Vagina (tissue), 2 donors: ENCODE data around the gene TMEM245. TPM values are rescaled to one million over a fixed set of nuclear protein-coding genes. Genes with fewer than 3 reads are reported as not detected.
A peak's percentile ranks its signal among the peaks of the same experiment; 100 is the strongest.

ENCODE experiments used
- DNase-seq, 2 donors: peaks; one replicate each; pipeline ENCODE4 v3.0.0-alpha.2; 2017; ENCODE audit errors: extremely low spot score in 2 of 2
- H3K27ac ChIP-seq: fragments of 200-600 bp; sonication (generic); one replicate; pipeline ENCODE4 v1.5.1; 2019
- H3K27me3 ChIP-seq: fragments of 200-600 bp; sonication (generic); one replicate; pipeline ENCODE4 v1.5.1; 2019
- H3K36me3 ChIP-seq, 2 donors: fragments of 200-600 bp; sonication (generic); one replicate each; pipeline ENCODE4 v1.5.1; 2017 to 2019
- H3K4me1 ChIP-seq: fragments of 200-600 bp; sonication (generic); one replicate; pipeline ENCODE4 v1.5.1; 2019
- H3K4me3 ChIP-seq, 2 donors: fragments of 200-600 bp; sonication (generic); 1 replicate in 1 of 2; 2 replicates in 1 of 2; pipeline ENCODE4 v1.5.1; 2016 to 2019
- H3K9me3 ChIP-seq: fragments of 200-600 bp; sonication (generic); one replicate; pipeline ENCODE4 v1.5.1; 2019
- POLR2A ChIP-seq, 2 donors: fragments of 450-650 bp; IDR thresholded peaks; one replicate each; pipeline ENCODE4 v1.6.1; 2017; ENCODE audit warnings: antibody characterized with exemption in 2 of 2, mild to moderate bottlenecking in 2 of 2, moderate library complexity in 2 of 2
- POLR2AphosphoS5 ChIP-seq, 2 donors: sonication (generic); formaldehyde crosslinking; IDR thresholded peaks; one replicate each; pipeline ENCODE4 v1.9.0; 2017; ENCODE audit warnings: antibody characterized with exemption in 2 of 2, mild to moderate bottlenecking in 2 of 2, low read depth in 1 of 2; ENCODE audit not compliant: insufficient read depth in 1 of 2
- intact Hi-C: fragments of 100-400 bp; cut with DNase I; formaldehyde crosslinking; loops from one replicate; pipeline ENCODE4 v1.15.1; 2023
- total RNA-seq: library from RNA; depleted of rRNA; stranded (reverse); fragments of >200 nt; gene quantifications from one replicate; pipeline ENCODE4 v1.2.3, GENCODE V29; 2016
- TF ChIP-seq, protein P1 (sequence below), 3 experiments: fragments of 450-650 bp in 2 of 3; fragments of 200-600 bp in 1 of 3; sonication (generic) in 1 of 3; IDR thresholded peaks; one replicate each; pipeline ENCODE4 v1.5.1; 2017 to 2019; ENCODE audit warnings: antibody characterized with exemption in 3 of 3, mild to moderate bottlenecking in 2 of 3, moderate library complexity in 2 of 3

Gene TMEM245
- total RNA-seq, 1 donor from 2014 or later, result 47.4 TPM

DNA sequence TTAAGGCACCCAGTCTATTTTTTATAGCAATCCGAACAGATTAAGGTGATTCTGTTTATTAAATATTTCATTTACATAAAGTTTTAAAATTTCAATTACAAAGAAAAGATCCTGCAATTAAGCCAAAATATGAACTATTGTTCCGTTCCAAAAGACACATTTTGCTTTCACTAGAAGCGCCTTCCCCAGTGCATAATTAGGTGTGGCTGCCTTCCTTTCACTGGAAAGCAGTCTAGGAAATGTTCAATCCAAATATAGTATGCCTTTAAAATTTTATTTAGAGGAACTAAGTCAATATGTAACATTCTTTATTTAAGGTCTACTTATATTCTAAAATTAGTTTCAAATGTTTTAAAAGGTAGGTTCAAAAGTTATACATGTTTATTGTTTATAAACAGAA, 114.1 kb downstream of the TMEM245 start:
- TF ChIP-seq POLR2A (IDR thresholded peaks at IDR 0.05) (no peak), POLR2AphosphoS5 (IDR thresholded peaks at IDR 0.05; ENCODE audit: insufficient read depth in 1 of 2, low read depth in 1 of 2) (peak in 1 of 2 donors; percentile 40)
- TF ChIP-seq, protein P1, sequence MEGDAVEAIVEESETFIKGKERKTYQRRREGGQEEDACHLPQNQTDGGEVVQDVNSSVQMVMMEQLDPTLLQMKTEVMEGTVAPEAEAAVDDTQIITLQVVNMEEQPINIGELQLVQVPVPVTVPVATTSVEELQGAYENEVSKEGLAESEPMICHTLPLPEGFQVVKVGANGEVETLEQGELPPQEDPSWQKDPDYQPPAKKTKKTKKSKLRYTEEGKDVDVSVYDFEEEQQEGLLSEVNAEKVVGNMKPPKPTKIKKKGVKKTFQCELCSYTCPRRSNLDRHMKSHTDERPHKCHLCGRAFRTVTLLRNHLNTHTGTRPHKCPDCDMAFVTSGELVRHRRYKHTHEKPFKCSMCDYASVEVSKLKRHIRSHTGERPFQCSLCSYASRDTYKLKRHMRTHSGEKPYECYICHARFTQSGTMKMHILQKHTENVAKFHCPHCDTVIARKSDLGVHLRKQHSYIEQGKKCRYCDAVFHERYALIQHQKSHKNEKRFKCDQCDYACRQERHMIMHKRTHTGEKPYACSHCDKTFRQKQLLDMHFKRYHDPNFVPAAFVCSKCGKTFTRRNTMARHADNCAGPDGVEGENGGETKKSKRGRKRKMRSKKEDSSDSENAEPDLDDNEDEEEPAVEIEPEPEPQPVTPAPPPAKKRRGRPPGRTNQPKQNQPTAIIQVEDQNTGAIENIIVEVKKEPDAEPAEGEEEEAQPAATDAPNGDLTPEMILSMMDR (IDR thresholded peaks at IDR 0.05), result no peak
- no peak for DNase-seq
- intact Hi-C loops, result no loop called here
- Histone ChIP-seq H3K9me3 (peaks cover 10% of the 10 kb centered on the region), H3K4me3 (no peak overlapping the region), H3K27me3 (no peaks in the 10 kb centered on the region), H3K27ac (no peak overlapping the region), H3K36me3 (no peaks in the 10 kb centered on the region), H3K4me1 (peaks cover 6% of the 10 kb centered on the region)

- H3K4me3 ChIP-seq, result no peak overlapping the region
- H3K9me3 ChIP-seq, result peaks cover 10% of the 10 kb centered on the region
- no peaks in the 10 kb centered on the region for H3K27me3 ChIP-seq
- TF ChIP-seq, protein P1 (IDR thresholded peaks at IDR 0.05), result no peak
- TF ChIP-seq POLR2A (IDR thresholded peaks at IDR 0.05), result no peak
- TF ChIP-seq POLR2AphosphoS5 (IDR thresholded peaks at IDR 0.05; ENCODE audit: insufficient read depth in 1 of 2, low read depth in 1 of 2), result no peak
- no peaks in the 10 kb centered on the region for H3K36me3 ChIP-seq
- H3K4me1 ChIP-seq, result no peaks in the 10 kb centered on the region
- intact Hi-C loops, result no loop called here
- no peak overlapping the region for H3K27ac ChIP-seq
- DNase-seq, result no peak
Measured at GRCh38 chr9:109003116-109003515, 116.6 kb downstream of the TMEM245 start.

- no peaks in the 10 kb centered on the region for H3K4me1 ChIP-seq
- H3K27me3 ChIP-seq, result no peaks in the 10 kb centered on the region
- no peak overlapping the region for H3K27ac ChIP-seq
- peaks cover 10% of the 10 kb centered on the region for H3K9me3 ChIP-seq
- intact Hi-C loops, result no loop called here
- no peak for DNase-seq
- no peaks in the 10 kb centered on the region for H3K36me3 ChIP-seq
- TF ChIP-seq, protein P1 (IDR thresholded peaks at IDR 0.05), result no peak
- no peak for TF ChIP-seq POLR2A (IDR thresholded peaks at IDR 0.05)
- no peak for TF ChIP-seq POLR2AphosphoS5 (IDR thresholded peaks at IDR 0.05; ENCODE audit: insufficient read depth in 1 of 2, low read depth in 1 of 2)
- H3K4me3 ChIP-seq, result no peak overlapping the region
Measured at GRCh38 chr9:109002141-109002540, 117.6 kb downstream of the TMEM245 start.

DNA sequence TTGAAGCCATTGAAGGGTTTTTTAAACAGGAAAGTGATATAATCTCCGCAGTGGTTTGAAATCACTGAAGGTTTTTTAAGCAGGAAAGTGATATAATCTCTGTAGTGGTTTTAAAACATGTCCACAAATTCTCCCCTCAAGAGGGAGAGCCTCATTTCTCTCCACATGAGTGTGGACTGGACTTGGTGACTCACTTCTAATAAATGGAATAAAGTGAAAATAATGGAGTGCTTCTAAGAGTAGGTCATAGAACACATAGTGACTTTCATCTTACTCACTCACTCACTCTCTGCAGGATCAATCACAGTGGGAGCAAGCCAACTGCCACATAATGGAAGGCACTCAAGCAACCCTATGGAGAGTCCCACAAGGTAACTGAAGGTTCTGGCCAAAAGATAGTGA, 118.5 kb downstream of the TMEM245 start:
- DNase-seq, result no peak
- Histone ChIP-seq H3K27me3 (no peaks in the 10 kb centered on the region), H3K36me3 (no peaks in the 10 kb centered on the region), H3K27ac (no peak overlapping the region), H3K4me1 (peaks cover 8% of the 10 kb centered on the region), H3K4me3 (no peak overlapping the region), H3K9me3 (peaks cover 10% of the 10 kb centered on the region)
- TF ChIP-seq POLR2AphosphoS5 (IDR thresholded peaks at IDR 0.05; ENCODE audit: insufficient read depth in 1 of 2, low read depth in 1 of 2) (no peak), POLR2A (IDR thresholded peaks at IDR 0.05) (no peak)
- TF ChIP-seq, protein P1 (IDR thresholded peaks at IDR 0.05), result no peak
- intact Hi-C loops, result no loop called here

- TF ChIP-seq POLR2AphosphoS5 (IDR thresholded peaks at IDR 0.05; ENCODE audit: insufficient read depth in 1 of 2, low read depth in 1 of 2) (no peak), POLR2A (IDR thresholded peaks at IDR 0.05) (no peak)
- TF ChIP-seq, protein P1 (IDR thresholded peaks at IDR 0.05), result no peak
- no peak overlapping the region for H3K27ac ChIP-seq
- peaks cover 9% of the 10 kb centered on the region for H3K4me1 ChIP-seq
- no peak overlapping the region for H3K4me3 ChIP-seq
- no peaks in the 10 kb centered on the region for H3K36me3 ChIP-seq
- intact Hi-C loops, result no loop called here
- no peaks in the 10 kb centered on the region for H3K9me3 ChIP-seq
- H3K27me3 ChIP-seq, result no peaks in the 10 kb centered on the region
- no peak for DNase-seq
Measured at GRCh38 chr9:108997112-108997511, 122.6 kb downstream of the TMEM245 start.
